GM12878 (cell line): Measurements from ENCODE around the gene RBM19. TPM values are rescaled to one million over a fixed set of nuclear protein-coding genes. Genes with fewer than 3 reads are reported as not detected.

Experiments
- ATAC-seq: fragments of 200-7000 bp; cut with Tn5 transposase; 3 replicates; pipeline ENCODE4 v1.9.1; 2020; ENCODE audit warnings: mild to moderate bottlenecking, moderate library complexity
- BruUV-seq: library from RNA; stranded (reverse); fragments of 400-500 nt; replicated peaks from 2 replicates; lab custom pipeline; 2021; lab: Mats Ljungman, UMichigan
- CTCF ChIA-PET: fragments of 300-600 bp; sonication (Branson Sonifier 250); formaldehyde crosslinking; extraction: SDS; loops from one replicate; lab custom pipeline; 2021; ENCODE audit warnings: inconsistent platforms; lab: Yijun Ruan, JAX
- POLR2A ChIA-PET: fragments of 350-600 bp; formaldehyde crosslinking; extraction: SDS; loops from one replicate; lab custom pipeline; 2021; ENCODE audit warnings: inconsistent platforms; lab: Charles Lee
- RAD21 ChIA-PET: fragments of 300-600 bp; sonication (Branson Sonifier 250); formaldehyde crosslinking; loops from one replicate; lab custom pipeline; 2023; ENCODE audit warnings: antibody characterized with exemption; ENCODE audit not compliant: unreplicated experiment; lab: Charles Lee
- SMC1A ChIA-PET: fragments of 300-600 bp; sonication (Branson Sonifier 250); formaldehyde crosslinking; loops from one replicate; lab custom pipeline; 2023; ENCODE audit not compliant: unreplicated experiment, uncharacterized antibody; lab: Charles Lee
- DNase-seq: peaks from one replicate; pipeline ENCODE4 v3.0.0-alpha.2; 2011; ENCODE audit warnings: low read depth, low spot score
- FAIRE-seq: peaks from 3 replicates; lab custom pipeline; 2011; peaks lifted over from hg19 to GRCh38; lab: Jason Lieb, UNC
- H2AFZ ChIP-seq: 2 replicates; pipeline ENCODE4 v1.6.0; 2011; ENCODE audit warnings: low read depth, low read length, control low read depth; ENCODE audit not compliant: control insufficient read depth
- H3K27ac ChIP-seq: 2 replicates; pipeline ENCODE4 v1.5.1; 2011; ENCODE audit warnings: control low read depth; ENCODE audit not compliant: control insufficient read depth, insufficient read depth
- H3K27me3 ChIP-seq, 2 experiments: replicated peaks in 1 of 2; 2 replicates each; pipeline versions ENCODE4 v1.6.0 to v1.6.1; 2011; ENCODE audit warnings: low read length in 1 of 2; ENCODE audit not compliant: control insufficient read depth in 2 of 2, insufficient read depth in 2 of 2
- H3K36me3 ChIP-seq, 2 experiments: 2 replicates each; pipeline ENCODE4 v1.5.1; 2011; ENCODE audit warnings: low read length in 1 of 2; ENCODE audit not compliant: control insufficient read depth in 2 of 2, insufficient read depth in 2 of 2
- H3K4me1 ChIP-seq: 2 replicates; pipeline ENCODE4 v1.6.1; 2011; ENCODE audit warnings: mild to moderate bottlenecking, low read length, moderate library complexity, mixed read lengths; ENCODE audit not compliant: control insufficient read depth, insufficient read depth
- H3K4me2 ChIP-seq: 2 replicates; pipeline ENCODE4 v1.6.0; 2011; ENCODE audit warnings: control low read depth; ENCODE audit not compliant: control insufficient read depth, insufficient read depth
- H3K4me3 ChIP-seq: fragments of 200-600 bp; sonication (generic); 2 replicates; pipeline ENCODE4 v1.5.1; 2016
- H3K79me2 ChIP-seq: 2 replicates; pipeline ENCODE4 v1.6.0; 2011; ENCODE audit warnings: low read length; ENCODE audit not compliant: control insufficient read depth, insufficient read depth
- H3K9ac ChIP-seq: 2 replicates; pipeline ENCODE4 v1.8.0; 2011; ENCODE audit warnings: low read length, control low read depth, mixed read lengths; ENCODE audit not compliant: control insufficient read depth, insufficient read depth
- H3K9me3 ChIP-seq: replicated peaks from 3 replicates; pipeline ENCODE4 v1.5.1; 2011; ENCODE audit warnings: mild to moderate bottlenecking, low read length; ENCODE audit not compliant: control insufficient read depth, insufficient read depth
- H4K20me1 ChIP-seq: 2 replicates; pipeline ENCODE4 v1.6.0; 2011; ENCODE audit not compliant: control insufficient read depth, insufficient read depth
- GATAD2B ChIP-seq: fragments of 450-650 bp; conservative IDR thresholded peaks from 2 replicates; pipeline ENCODE4 v1.6.1; 2017; ENCODE audit warnings: low read depth, mild to moderate bottlenecking, moderate library complexity
- IKZF1 ChIP-seq: fragments of 450-650 bp; conservative IDR thresholded peaks from 2 replicates; pipeline ENCODE4 v1.6.1; 2017; ENCODE audit warnings: antibody characterized with exemption, mild to moderate bottlenecking
- PRDM15 ChIP-seq: fragments of 450-650 bp; formaldehyde crosslinking; IDR thresholded peaks from 2 replicates; pipeline ENCODE4 v1.4.0; 2020; ENCODE audit warnings: mild to moderate bottlenecking, moderate library complexity
- YY1 ChIP-seq: IDR thresholded peaks from 2 replicates; pipeline ENCODE4 v1.6.1; 2011; ENCODE audit warnings: low read depth, mild to moderate bottlenecking, low read length
- ZNF24 ChIP-seq: fragments of 450-650 bp; IDR thresholded peaks from 2 replicates; pipeline ENCODE4 v1.6.1; 2017; ENCODE audit warnings: antibody characterized with exemption, mild to moderate bottlenecking
- WGBS: methylation state at CpG from one replicate; pipeline ENCODE4 v1.1.6; 2016; ENCODE audit warnings: low lambda C conversion rate; ENCODE audit not compliant: insufficient replicate concordance, insufficient coverage; ENCODE audit errors: missing lambda C conversion rate; 5-methylcytosine and 5-hydroxymethylcytosine counted together
- in situ Hi-C: fragments of 300-500 bp; cut with MboI; formaldehyde crosslinking; loops from 9 replicates; pipeline ENCODE4 v1.14.3; 2018; ENCODE audit warnings: mixed read lengths
- intact Hi-C: fragments of 100-400 bp; cut with micrococcal nuclease; formaldehyde crosslinking; loops from one replicate; pipeline ENCODE4 v1.14.2; 2022; ENCODE audit not compliant: unreplicated experiment
- polyA plus RNA-seq, 11 experiments: library from polyadenylated mRNA; depleted of rRNA in 4 of 11; unstranded in 6 of 11; stranded (reverse) in 5 of 11; fragments of >200 nt; fragmentation: Nextera tagmentation in 4 of 11; fragmentation: Illumina TruSeq in 1 of 11; extraction: Ambion mirVana in 4 of 11; extraction: Trizol in 1 of 11; gene quantifications; 1 replicate in 1 of 11; 2 replicates in 10 of 11; pipeline versions ENCODE4 v1.2.1 to v1.2.3, GENCODE V29; 2011 to 2016; ENCODE audit warnings: inconsistent platforms in 2 of 11, missing spikeins in 2 of 11, low read depth in 1 of 11
- total RNA-seq, 4 experiments: library from RNA; depleted of rRNA in 3 of 4; stranded (reverse); fragments of >200 nt in 3 of 4; fragmentation: Illumina TruSeq in 1 of 4; extraction: Trizol in 1 of 4; gene quantifications; 2 replicates each; pipeline versions ENCODE4 v1.2.1 to v1.2.3, GENCODE V29; 2013 to 2021

RBM19 gene
- total and polyA plus RNA-seq, 10 of the 15 experiments (the other 5 are each of a cell fraction or from before 2014, with no cell fraction given) = 4.2 to 42.9 (median 28.4) TPM

- no peaks in the 10 kb centered on the region; the same call in 2 of the 3 replicates for H3K9me3 ChIP-seq
- H3K4me2 ChIP-seq = no peak overlapping the region
- no peak overlapping the region for H3K27ac ChIP-seq
- H3K36me3 ChIP-seq = no peaks in the 10 kb centered on the region
- H3K9ac ChIP-seq = no peak overlapping the region
- RAD21 ChIA-PET = no interaction called here
- SMC1A ChIA-PET = no interaction called here
- intact Hi-C loops = no loop called here
- BruUV-seq = no TSS peak
- no peak for FAIRE-seq
- no peak overlapping the region for H3K4me3 ChIP-seq
- no peak for DNase-seq
- no peak for ATAC-seq
- H3K79me2 ChIP-seq = no peaks in the 10 kb centered on the region
- no peaks in the 10 kb centered on the region for H3K27me3 ChIP-seq
- no peak for TF ChIP-seq GATAD2B
- TF ChIP-seq PRDM15 (CRISPR knock-in tag) = no peak
- TF ChIP-seq IKZF1 = no peak
- no peak for TF ChIP-seq ZNF24
- no peak for TF ChIP-seq YY1
- CTCF ChIA-PET = no interaction called here
- H4K20me1 ChIP-seq = no peaks in the 10 kb centered on the region
- H3K4me1 ChIP-seq = no peaks in the 10 kb centered on the region
- WGBS = 45% methylated on average over 9 of the region's 9 CpGs
- H2AFZ ChIP-seq = no peak overlapping the region
- in situ Hi-C loops = no loop called here
- POLR2A ChIA-PET = no interaction called here
Observed at GRCh38 chr12:113793250-113793649, 172.9 kb downstream of the RBM19 start.
